Activated CD4-positive, alpha-beta T cell treated with anti-CD3 and anti-CD28 coated beads, Interleukin-2, amount 10 ng/mL, durations not matched to agents 7 days and 5 days (primary cell): ENCODE measurements around the gene TMEFF2. TPM values are rescaled to one million over a fixed set of nuclear protein-coding genes. Genes with fewer than 3 reads are reported as not detected.

Experiments
- CTCF ChIA-PET: fragments of 350-600 bp; sonication (Branson Sonifier 250); formaldehyde crosslinking; loops from one replicate; lab custom pipeline; 2021; ENCODE audit warnings: antibody characterized with exemption; lab: Charles Lee
- POLR2A ChIA-PET: fragments of 350-600 bp; sonication (Branson Sonifier 250); formaldehyde crosslinking; loops from one replicate; lab custom pipeline; 2021; ENCODE audit warnings: antibody characterized with exemption; lab: Charles Lee
- DNase-seq: peaks from one replicate; pipeline ENCODE4 v3.0.0-alpha.2; 2020
- H3K27ac Mint-ChIP-seq: one replicate; pipeline ENCODE4 v1.8.0; 2021; ENCODE audit warnings: mild to moderate bottlenecking, moderate library complexity, mixed read lengths
- H3K27me3 Mint-ChIP-seq: one replicate; pipeline ENCODE4 v1.8.0; 2021; ENCODE audit warnings: mixed read lengths
- H3K36me3 Mint-ChIP-seq: one replicate; pipeline ENCODE4 v1.8.0; 2021; ENCODE audit warnings: low read depth, mixed read lengths
- H3K4me1 Mint-ChIP-seq: one replicate; pipeline ENCODE4 v1.8.0; 2021; ENCODE audit warnings: mixed read lengths
- H3K4me3 Mint-ChIP-seq: one replicate; pipeline ENCODE4 v1.8.0; 2021; ENCODE audit warnings: mild to moderate bottlenecking, moderate library complexity, mixed read lengths
- H3K9me3 Mint-ChIP-seq: one replicate; pipeline ENCODE4 v1.8.0; 2021; ENCODE audit warnings: mixed read lengths
- total RNA-seq, 2 experiments: library from RNA; stranded (reverse); gene quantifications; one replicate each; pipeline ENCODE4 v1.2.3, GENCODE V29; 2021

TMEFF2 gene
- total RNA-seq, 2 experiments from 2014 or later = not detected

- ChIA-PET CTCF (no interaction called here), POLR2A (no interaction called here)
- Mint-ChIP-seq H3K27me3 (no peaks in the 10 kb centered on the region), H3K4me3 (no peak overlapping the region), H3K27ac (no peak overlapping the region), H3K4me1 (no peaks in the 10 kb centered on the region), H3K36me3 (no peaks in the 10 kb centered on the region), H3K9me3 (no peaks in the 10 kb centered on the region)
- DNase-seq = no peak
Observed at GRCh38 chr2:191985740-191986139, 209.0 kb downstream of the TMEFF2 start.

GRCh38 chr2:191983591-191983990, 211.1 kb downstream of the TMEFF2 start:
- H3K27me3 Mint-ChIP-seq = no peaks in the 10 kb centered on the region
- ChIA-PET POLR2A (no interaction called here), CTCF (interaction anchor here (0.6 kb wide), 1 partner anchor 249 kb away, joined by 3 read pairs; no protein-coding TSS in a partner anchor)
- no peak overlapping the region for H3K27ac Mint-ChIP-seq
- no peak for DNase-seq
- no peaks in the 10 kb centered on the region for H3K9me3 Mint-ChIP-seq
- no peak overlapping the region for H3K4me3 Mint-ChIP-seq
- no peaks in the 10 kb centered on the region for H3K36me3 Mint-ChIP-seq
- no peaks in the 10 kb centered on the region for H3K4me1 Mint-ChIP-seq

- ChIA-PET CTCF (interaction anchor here (0.6 kb wide), 1 partner anchor 249 kb away, joined by 3 read pairs; no protein-coding TSS in a partner anchor), POLR2A (no interaction called here)
- no peak for DNase-seq
- H3K9me3 Mint-ChIP-seq = no peaks in the 10 kb centered on the region
- H3K27me3 Mint-ChIP-seq = no peaks in the 10 kb centered on the region
- H3K4me1 Mint-ChIP-seq = no peaks in the 10 kb centered on the region
- no peak overlapping the region for H3K4me3 Mint-ChIP-seq
- H3K36me3 Mint-ChIP-seq = no peaks in the 10 kb centered on the region
- H3K27ac Mint-ChIP-seq = no peak overlapping the region
Observed at GRCh38 chr2:191983186-191983585, 211.5 kb downstream of the TMEFF2 start.

GRCh38 chr2:191981706-191982105, 213.0 kb downstream of the TMEFF2 start:
- no peak for DNase-seq
- no peaks in the 10 kb centered on the region for H3K27me3 Mint-ChIP-seq
- ChIA-PET POLR2A (no interaction called here), CTCF (no interaction called here)
- H3K27ac Mint-ChIP-seq = no peak overlapping the region
- no peaks in the 10 kb centered on the region for H3K36me3 Mint-ChIP-seq
- no peaks in the 10 kb centered on the region for H3K9me3 Mint-ChIP-seq
- no peak overlapping the region for H3K4me3 Mint-ChIP-seq
- no peaks in the 10 kb centered on the region for H3K4me1 Mint-ChIP-seq

- H3K4me3 Mint-ChIP-seq = no peak overlapping the region
- DNase-seq = no peak
- H3K36me3 Mint-ChIP-seq = no peaks in the 10 kb centered on the region
- POLR2A ChIA-PET = no interaction called here
- H3K27ac Mint-ChIP-seq = no peak overlapping the region
- CTCF ChIA-PET = no interaction called here
- no peaks in the 10 kb centered on the region for H3K27me3 Mint-ChIP-seq
- H3K4me1 Mint-ChIP-seq = no peaks in the 10 kb centered on the region
- H3K9me3 Mint-ChIP-seq = no peaks in the 10 kb centered on the region
Observed at GRCh38 chr2:191980483-191980882, 214.2 kb downstream of the TMEFF2 start.

- Mint-ChIP-seq H3K27me3 (no peaks in the 10 kb centered on the region), H3K27ac (no peak overlapping the region), H3K9me3 (no peaks in the 10 kb centered on the region), H3K4me3 (no peak overlapping the region), H3K4me1 (no peaks in the 10 kb centered on the region), H3K36me3 (no peaks in the 10 kb centered on the region)
- POLR2A ChIA-PET = no interaction called here
- CTCF ChIA-PET = no interaction called here
- no peak for DNase-seq
Observed at GRCh38 chr2:191979221-191979730, 215.5 kb downstream of the TMEFF2 start.

GRCh38 chr2:191977754-191978153, 217.0 kb downstream of the TMEFF2 start:
- Mint-ChIP-seq H3K27ac (no peak overlapping the region), H3K9me3 (no peaks in the 10 kb centered on the region), H3K4me3 (no peak overlapping the region), H3K4me1 (no peaks in the 10 kb centered on the region), H3K27me3 (peaks cover 3% of the 10 kb centered on the region), H3K36me3 (no peaks in the 10 kb centered on the region)
- ChIA-PET CTCF (no interaction called here), POLR2A (no interaction called here)
- DNase-seq = no peak

GRCh38 chr2:191976436-191976835, 218.3 kb downstream of the TMEFF2 start:
- POLR2A ChIA-PET = no interaction called here
- CTCF ChIA-PET = no interaction called here
- DNase-seq = no peak
- Mint-ChIP-seq H3K4me3 (no peak overlapping the region), H3K27me3 (peaks cover 6% of the 10 kb centered on the region), H3K4me1 (no peaks in the 10 kb centered on the region), H3K9me3 (no peaks in the 10 kb centered on the region), H3K27ac (no peak overlapping the region), H3K36me3 (no peaks in the 10 kb centered on the region)

- ChIA-PET POLR2A (no interaction called here), CTCF (no interaction called here)
- H3K27me3 Mint-ChIP-seq = peaks cover 6% of the 10 kb centered on the region
- H3K27ac Mint-ChIP-seq = no peak overlapping the region
- H3K4me3 Mint-ChIP-seq = no peak overlapping the region
- H3K9me3 Mint-ChIP-seq = no peaks in the 10 kb centered on the region
- no peaks in the 10 kb centered on the region for H3K36me3 Mint-ChIP-seq
- DNase-seq = no peak
- no peaks in the 10 kb centered on the region for H3K4me1 Mint-ChIP-seq
Observed at GRCh38 chr2:191974676-191975075, 220.1 kb downstream of the TMEFF2 start.

GRCh38 chr2:191970867-191971266, 223.9 kb downstream of the TMEFF2 start:
- Mint-ChIP-seq H3K4me1 (no peaks in the 10 kb centered on the region), H3K4me3 (no peak overlapping the region), H3K36me3 (no peaks in the 10 kb centered on the region), H3K27ac (no peak overlapping the region), H3K27me3 (peaks cover 6% of the 10 kb centered on the region), H3K9me3 (no peaks in the 10 kb centered on the region)
- ChIA-PET POLR2A (no interaction called here), CTCF (no interaction called here)
- no peak for DNase-seq

- Mint-ChIP-seq H3K36me3 (no peaks in the 10 kb centered on the region), H3K27ac (no peak overlapping the region), H3K4me3 (no peak overlapping the region), H3K4me1 (no peaks in the 10 kb centered on the region), H3K27me3 (peaks cover 4% of the 10 kb centered on the region), H3K9me3 (no peaks in the 10 kb centered on the region)
- CTCF ChIA-PET = no interaction called here
- DNase-seq = no peak
- POLR2A ChIA-PET = no interaction called here
Observed at GRCh38 chr2:191968120-191968519, 226.6 kb downstream of the TMEFF2 start.

GRCh38 chr2:191965733-191966132, 229.0 kb downstream of the TMEFF2 start:
- DNase-seq = no peak
- Mint-ChIP-seq H3K9me3 (no peaks in the 10 kb centered on the region), H3K27ac (no peak overlapping the region), H3K4me3 (no peak overlapping the region), H3K36me3 (no peaks in the 10 kb centered on the region), H3K27me3 (peaks cover under 1% of the 10 kb centered on the region), H3K4me1 (no peaks in the 10 kb centered on the region)
- CTCF ChIA-PET = no interaction called here
- POLR2A ChIA-PET = no interaction called here

- Mint-ChIP-seq H3K27ac (no peak overlapping the region), H3K4me3 (no peak overlapping the region), H3K9me3 (no peaks in the 10 kb centered on the region), H3K36me3 (no peaks in the 10 kb centered on the region), H3K27me3 (peaks cover 15% of the 10 kb centered on the region), H3K4me1 (no peaks in the 10 kb centered on the region)
- no peak for DNase-seq
- CTCF ChIA-PET = no interaction called here
- POLR2A ChIA-PET = no interaction called here
Observed at GRCh38 chr2:191961556-191961955, 233.2 kb downstream of the TMEFF2 start.

- Mint-ChIP-seq H3K9me3 (no peaks in the 10 kb centered on the region), H3K4me1 (no peaks in the 10 kb centered on the region), H3K4me3 (no peak overlapping the region), H3K36me3 (no peaks in the 10 kb centered on the region), H3K27ac (no peak overlapping the region), H3K27me3 (peaks cover 20% of the 10 kb centered on the region)
- DNase-seq = no peak
- ChIA-PET POLR2A (no interaction called here), CTCF (interaction anchor here (0.7 kb wide), 1 partner anchor 1744 kb away, joined by 3 read pairs; no protein-coding TSS in a partner anchor)
Observed at GRCh38 chr2:191959209-191959608, 235.5 kb downstream of the TMEFF2 start.
